GDM1 (cell line): ENCODE measurements around the gene NFE2L1.
A peak's percentile ranks its signal among the peaks of the same experiment; 100 is the strongest.
"Not testable (repeated sequence)": the region's sequence is repeated elsewhere in the genome, so short reads cannot be mapped to it uniquely, and the experiment has no call there.

Source experiments
- DNase-seq: peaks from one replicate; lab custom pipeline; 2025; lab: John Stamatoyannopoulos, UW

NFE2L1 gene

GRCh38 chr17:48067808-48068207 lies 19.6 kb downstream of the NFE2L1 start:
- not testable (repeated sequence) for DNase-seq

- no peak for DNase-seq
Observed at GRCh38 chr17:48068491-48068961, 20.4 kb downstream of the NFE2L1 start.

- DNase-seq, result no peak
Observed at GRCh38 chr17:48070195-48070594, 22.0 kb downstream of the NFE2L1 start.

GRCh38 chr17:48071654-48072053 lies 23.5 kb downstream of the NFE2L1 start:
- no peak for DNase-seq

- not testable (repeated sequence) for DNase-seq
Observed at GRCh38 chr17:48072811-48073210, 24.7 kb downstream of the NFE2L1 start.

- DNase-seq, result not testable (repeated sequence)
Observed at GRCh38 chr17:48073566-48074094, 25.5 kb downstream of the NFE2L1 start.

GRCh38 chr17:48074322-48075081 lies 26.3 kb downstream of the NFE2L1 start:
- DNase-seq, result peak; percentile 48

GRCh38 chr17:48077152-48077551 lies 29.0 kb downstream of the NFE2L1 start:
- DNase-seq, result not testable (repeated sequence)

DNA sequence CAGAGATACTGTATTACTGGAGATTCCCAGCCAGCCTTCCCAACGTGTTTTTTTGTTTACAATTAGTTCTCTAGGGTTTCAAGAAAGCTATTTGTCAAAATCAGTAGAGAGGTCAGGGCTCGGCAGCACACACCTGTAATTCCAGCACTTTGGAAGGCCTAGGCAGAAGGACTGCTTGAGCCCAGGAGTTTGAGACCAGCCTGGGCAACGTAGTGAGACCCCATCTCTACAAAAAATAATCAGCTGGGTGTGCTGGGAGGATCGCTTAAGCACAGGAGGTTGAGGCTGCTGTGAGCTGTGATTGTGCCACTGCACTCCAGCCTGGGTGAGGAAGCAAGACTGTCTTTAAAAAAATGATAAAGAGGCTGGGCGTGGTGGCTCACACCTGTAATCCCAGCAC lies 33.7 kb downstream of the NFE2L1 start:
- no peak for DNase-seq

GRCh38 chr17:48084932-48085331 lies 36.8 kb downstream of the NFE2L1 start:
- no peak for DNase-seq

GRCh38 chr17:48093341-48094045 lies 45.3 kb downstream of the NFE2L1 start:
- DNase-seq, result no peak

DNA sequence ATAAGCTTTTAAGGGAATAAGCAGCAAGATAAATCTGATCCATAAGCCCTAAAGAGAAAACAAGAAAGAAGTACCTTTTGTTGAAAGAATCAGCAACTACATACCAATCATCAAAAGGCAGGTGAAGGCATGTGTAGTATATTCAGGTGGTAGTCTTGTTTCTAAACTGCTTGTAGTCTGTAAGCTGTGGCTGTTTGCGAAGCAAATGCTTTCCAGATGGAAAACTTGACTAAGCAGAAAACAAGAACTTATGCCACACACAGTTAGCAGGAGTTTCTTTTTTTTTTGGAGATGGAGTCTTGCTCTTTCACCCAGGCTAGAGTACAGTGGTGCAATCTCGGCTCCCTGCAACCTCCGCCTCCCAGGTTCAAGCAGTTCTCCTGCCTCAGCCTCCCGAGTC lies 47.5 kb downstream of the NFE2L1 start:
- DNase-seq, result no peak

GRCh38 chr17:48100160-48100559 lies 52.0 kb downstream of the NFE2L1 start:
- DNase-seq, result no peak

DNA sequence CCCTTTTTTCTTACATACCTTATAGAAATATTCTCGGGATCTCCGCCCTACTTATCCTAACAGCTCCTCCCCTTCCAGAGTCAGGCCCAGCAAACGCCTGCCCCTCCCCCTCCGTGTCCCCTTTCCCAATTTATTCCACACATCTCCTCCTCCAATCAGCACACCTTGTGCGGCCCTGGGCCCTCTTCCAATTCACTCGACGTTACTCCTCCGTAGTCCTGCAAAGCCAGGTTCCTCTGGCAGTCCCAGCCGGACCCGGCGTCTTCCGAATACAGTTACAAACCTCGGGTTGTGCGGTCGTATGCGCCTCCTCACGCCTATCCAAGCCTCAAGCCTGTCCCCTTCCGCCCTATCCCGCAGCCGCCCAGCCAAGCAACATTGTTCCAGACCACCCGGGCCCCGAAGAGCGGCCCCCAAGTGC lies 52.4 kb downstream of the NFE2L1 start:
- DNase-seq, result no peak

GRCh38 chr17:48101012-48101720 lies 53.0 kb downstream of the NFE2L1 start, which contains the start of gene CBX1:
Gene CBX1, minus strand, starts transcription at chr17:48101478. Its CDS starts 24,474 bp downstream, at chr17:48077004.
- peak; percentile 86 for DNase-seq

GRCh38 chr17:48102043-48102750 lies 54.0 kb downstream of the NFE2L1 start:
- DNase-seq, result no peak

GRCh38 chr17:48102798-48103715 lies 54.9 kb downstream of the NFE2L1 start:
- DNase-seq, result peak; percentile 87

- DNase-seq, result no peak
Observed at GRCh38 chr17:48104440-48104839, 56.3 kb downstream of the NFE2L1 start.

- no peak for DNase-seq
Observed at GRCh38 chr17:48106802-48107136, 58.6 kb downstream of the NFE2L1 start.
